AML-193 (cell line): ENCODE measurements around the gene TMCC1.
"Not testable (repeated sequence)": the region's sequence is repeated elsewhere in the genome, so short reads cannot be mapped to it uniquely, and the experiment has no call there.

Source experiments
- DNase-seq, 2 experiments: peaks; one replicate each; lab custom pipeline; 2025; lab: John Stamatoyannopoulos, UW

The TMCC1 gene

DNA sequence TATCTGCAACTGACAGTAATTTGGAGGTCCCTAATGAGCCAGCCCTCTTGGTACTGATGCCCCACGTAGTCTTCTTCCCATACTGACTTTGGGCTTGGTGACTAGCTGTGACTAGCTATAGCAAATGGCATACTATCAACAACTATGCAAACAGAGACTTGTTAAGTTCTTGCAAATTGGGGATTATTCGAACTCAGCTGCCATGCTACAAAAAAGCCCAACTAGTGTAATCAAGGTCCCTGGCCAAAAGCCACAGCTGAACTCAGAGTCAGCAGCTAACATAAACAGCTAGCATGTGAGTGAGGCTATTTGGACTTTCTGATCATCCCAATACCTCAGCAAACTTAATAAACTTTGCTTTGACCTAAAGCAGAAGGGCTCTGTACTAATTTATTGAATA, 165.8 kb downstream of the TMCC1 start:
- no peak for DNase-seq

DNA sequence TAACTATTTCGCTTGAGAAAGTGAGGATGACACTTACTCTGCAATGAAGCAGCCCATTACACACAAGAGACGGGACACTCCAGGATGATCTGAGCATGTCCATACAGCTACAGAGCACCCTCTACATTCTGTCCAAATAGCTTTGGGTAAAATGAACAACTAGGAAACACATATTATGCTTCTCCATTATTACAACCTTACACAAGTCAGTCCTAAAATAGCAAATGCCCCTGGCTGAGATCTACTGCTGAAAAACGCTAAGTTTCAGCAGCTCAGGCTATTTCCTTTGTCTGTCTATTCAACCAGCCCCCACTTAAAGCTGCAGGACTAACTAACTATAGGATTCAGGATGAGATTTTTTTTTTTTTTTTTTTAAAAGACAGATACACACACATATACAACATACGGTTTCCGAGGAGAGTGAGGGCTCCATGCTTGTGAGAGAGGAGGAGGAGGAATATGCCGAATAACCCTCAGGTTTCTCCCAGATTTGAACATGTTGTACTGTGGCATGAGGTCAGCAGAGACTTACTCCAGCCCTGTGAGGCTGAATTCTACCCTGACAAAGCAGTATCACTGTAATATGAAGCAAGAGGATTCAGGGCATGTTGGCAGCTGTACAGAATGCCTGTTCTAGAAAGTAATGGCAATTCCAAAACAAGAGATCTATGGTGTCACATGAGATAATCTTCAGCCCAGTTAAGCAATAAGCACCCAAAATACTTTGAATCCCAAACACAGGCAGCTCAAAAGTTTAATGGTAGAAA, 169.8 kb downstream of the TMCC1 start:
- DNase-seq = no peak

DNA sequence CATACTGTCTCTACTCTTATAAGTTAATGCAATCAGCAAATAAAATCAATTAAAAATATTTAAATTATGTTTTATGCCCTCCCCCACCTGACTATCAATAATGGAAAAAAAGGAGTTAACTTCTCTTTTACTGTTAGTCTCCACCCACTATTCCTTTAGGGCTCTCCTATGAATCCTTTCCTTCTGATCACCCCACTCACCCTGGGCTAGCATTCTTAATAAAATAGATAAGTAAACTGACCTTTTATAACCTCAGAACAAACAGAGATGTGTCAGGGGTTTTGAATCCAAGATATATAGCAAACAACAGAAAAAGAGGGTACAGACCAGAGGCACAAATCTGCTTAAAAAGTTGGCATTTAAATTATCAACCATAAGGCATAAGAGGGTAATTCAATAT, 171.0 kb downstream of the TMCC1 start:
- DNase-seq = no peak

DNA sequence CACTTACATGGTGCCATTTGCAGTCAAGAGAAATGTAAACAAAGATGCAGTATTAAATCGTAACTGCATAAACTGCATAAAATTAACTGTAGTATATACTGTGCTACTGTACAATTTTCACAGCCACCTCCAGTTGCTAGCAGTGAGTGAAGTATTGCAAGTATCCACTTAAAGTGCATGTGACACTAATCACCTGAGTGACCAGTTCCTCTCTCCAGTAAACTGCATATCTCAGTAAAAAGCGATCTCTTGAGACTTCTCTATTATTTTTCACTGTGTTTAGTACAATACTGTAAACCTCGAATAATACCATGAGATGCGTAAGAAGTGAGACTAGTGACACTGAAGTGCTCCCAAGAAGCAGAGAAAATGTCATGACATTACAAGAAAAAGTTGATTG, 175.3 kb downstream of the TMCC1 start:
- DNase-seq = no peak

DNA sequence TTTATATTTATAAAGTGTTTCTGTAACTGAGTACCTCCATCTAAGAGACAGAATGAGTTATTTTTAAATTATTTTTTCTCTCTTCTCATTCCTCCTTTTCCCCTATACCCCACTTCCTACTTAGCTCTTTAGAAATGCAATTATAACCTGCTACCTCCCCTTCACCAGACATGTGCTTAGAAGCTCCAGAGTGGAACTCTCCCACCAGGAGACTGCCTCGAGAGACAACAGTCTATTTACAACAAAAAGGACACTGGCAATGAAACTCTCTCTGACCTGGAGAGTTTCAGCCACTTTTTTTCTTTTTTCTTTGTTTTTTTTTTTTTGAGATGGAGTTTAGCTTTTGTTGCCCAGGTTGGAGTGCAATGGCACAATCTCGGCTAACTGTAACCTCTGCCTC, 177.7 kb downstream of the TMCC1 start:
- no peak for DNase-seq

DNA sequence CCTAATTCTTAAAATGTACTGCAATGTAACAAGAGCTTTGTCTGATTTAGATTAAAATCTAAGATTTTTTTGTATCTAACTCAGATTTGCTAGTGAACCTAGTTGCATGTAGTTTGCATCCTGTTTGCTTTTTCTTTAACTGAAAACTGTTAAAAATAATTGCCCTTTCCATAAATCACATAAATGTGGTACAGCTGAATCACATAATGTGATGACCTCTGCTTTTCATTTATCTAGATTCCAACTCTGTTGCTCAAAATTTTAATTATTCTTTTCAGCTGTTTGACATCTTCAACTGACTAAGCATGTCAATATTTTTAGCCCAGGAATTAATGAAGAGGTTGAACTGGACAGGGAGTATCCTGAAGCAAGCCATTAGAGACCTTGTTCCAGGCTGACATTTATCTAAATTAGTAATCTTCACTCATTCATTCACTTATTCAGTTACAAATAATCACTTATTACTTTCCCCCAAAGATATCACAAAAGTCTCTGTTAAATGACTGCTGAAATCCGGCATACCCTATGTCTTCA, 185.1 kb downstream of the TMCC1 start:
- DNase-seq = no peak

DNA sequence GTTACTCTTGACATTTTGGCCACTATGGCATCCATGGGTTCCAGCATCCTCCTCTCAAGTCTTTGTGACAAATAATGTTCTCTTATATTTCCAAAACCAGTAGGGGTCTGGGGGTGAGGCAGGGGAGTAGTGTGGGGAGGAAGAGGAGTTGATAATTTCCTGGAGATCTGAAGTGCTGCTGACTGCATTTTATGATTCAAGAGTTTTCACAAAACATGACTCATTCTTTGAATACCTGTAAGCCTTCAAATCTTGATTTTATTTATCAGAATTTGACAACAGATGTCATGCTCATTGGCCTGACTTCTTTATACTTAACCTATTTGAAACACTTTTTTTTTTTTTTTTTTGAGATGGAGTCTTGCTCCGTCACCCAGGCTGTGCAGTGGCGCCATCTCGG, 188.2 kb downstream of the TMCC1 start:
- DNase-seq = no peak

DNA sequence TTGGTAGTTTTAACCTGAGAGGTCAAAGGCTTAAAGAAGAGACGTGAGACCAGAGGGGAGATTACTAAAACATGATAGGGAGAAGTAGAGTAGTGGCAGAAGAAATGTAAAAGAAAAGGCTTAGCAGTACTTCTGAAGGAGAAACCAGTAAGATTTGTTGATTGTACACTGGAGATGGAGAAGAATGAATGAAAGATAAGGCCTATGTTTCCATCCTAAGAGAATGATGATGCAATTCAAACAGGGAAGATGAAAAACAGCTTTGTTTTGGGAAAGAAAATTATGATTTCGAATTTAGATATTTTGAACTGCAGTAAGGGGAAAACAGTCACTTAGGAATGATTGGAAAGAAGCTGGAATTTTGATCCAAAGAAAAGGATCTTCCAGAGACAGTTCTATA, 189.6 kb downstream of the TMCC1 start:
- DNase-seq = no peak

DNA sequence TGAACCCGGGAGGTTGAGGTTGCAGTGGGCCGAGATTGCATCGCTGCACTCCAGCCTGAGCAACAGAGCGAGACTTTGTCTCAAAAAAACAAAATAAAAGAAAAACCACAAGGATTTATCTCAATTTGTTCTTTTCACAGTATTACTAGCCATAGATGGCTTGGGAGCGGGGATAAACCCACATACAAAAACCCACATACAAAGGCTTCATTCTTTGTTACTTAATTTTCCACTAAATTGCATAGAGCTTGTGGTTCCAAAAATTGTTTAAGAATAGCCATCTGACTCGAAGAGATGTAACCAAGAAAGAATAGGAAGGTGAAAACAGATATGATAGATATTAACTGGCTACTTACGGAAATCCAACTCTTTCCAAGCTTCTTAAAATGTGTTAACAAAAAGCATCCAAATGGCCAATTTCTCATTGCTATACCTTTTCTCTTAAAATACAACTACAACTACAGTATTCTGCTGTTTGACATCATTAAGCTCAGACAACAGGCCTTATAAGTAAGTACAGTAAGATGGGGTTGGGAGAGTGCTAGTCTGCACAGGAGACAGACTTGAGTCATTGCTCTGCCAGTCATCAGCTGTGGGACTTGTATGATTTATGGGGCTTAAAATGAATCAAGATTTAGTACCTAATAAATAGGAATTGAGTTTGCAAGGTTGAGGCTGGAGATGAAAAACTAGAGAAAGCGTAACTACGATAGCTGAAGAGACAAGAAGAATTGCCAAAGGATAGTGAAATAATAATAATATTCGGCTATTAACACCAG, 190.4 kb downstream of the TMCC1 start:
- no peak for DNase-seq

DNA sequence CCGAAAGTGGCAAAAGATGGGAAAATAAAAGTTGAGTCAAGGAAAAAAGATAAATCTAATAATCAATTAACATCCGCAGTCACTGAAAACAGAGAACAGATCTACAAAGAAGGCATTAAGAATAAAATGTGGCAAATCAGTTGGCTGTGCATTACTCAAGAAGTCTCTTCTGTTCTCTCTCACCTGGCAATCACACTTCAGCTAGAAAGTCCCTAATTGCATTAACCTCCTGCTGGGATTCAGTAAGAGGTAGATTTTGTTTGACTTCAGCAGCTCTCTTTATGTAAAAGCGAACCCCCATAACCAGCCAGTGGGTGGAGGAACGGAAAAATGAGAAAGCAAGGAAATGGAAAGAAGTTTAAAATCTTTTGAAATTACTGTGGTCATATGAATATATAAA, 192.3 kb downstream of the TMCC1 start:
- DNase-seq = no peak

DNA sequence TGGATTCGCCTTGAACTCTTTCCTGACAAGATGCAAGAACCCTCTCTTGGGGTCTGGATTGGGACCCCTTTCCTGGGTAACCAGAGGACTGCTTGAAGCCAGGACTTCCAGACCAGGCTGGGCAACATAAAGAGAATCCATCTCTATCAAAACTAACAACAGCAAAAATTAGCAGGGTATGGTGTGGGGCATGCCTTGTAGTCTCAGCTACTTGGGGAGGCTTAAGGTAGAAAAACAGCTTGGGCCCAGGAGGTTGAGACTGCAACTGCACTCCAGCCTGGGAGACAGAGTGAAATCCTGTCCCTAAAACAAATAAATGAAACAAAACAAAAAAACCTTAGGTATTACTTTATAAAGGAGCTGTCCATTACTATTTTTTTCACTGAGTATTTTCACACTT, 193.9 kb downstream of the TMCC1 start:
- no peak for DNase-seq

DNA sequence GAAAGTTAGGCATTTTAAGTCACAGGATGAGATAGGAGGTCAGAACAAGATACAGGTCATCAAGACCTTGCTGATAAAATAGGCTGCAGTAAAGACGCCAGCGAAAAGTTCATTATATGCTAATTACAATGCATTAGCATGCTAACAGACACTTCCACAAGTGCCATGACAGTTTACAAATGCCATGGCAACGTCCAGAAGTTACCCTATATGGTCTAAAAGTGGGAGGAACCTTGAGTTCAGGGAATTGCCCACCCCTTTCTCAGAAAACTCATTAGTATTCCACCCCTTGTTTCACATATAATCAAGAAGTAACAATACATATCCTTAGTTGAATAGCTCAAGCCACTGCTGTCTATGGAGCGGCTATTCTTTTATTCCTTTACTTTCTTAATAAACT, 194.3 kb downstream of the TMCC1 start:
- DNase-seq = no peak

DNA sequence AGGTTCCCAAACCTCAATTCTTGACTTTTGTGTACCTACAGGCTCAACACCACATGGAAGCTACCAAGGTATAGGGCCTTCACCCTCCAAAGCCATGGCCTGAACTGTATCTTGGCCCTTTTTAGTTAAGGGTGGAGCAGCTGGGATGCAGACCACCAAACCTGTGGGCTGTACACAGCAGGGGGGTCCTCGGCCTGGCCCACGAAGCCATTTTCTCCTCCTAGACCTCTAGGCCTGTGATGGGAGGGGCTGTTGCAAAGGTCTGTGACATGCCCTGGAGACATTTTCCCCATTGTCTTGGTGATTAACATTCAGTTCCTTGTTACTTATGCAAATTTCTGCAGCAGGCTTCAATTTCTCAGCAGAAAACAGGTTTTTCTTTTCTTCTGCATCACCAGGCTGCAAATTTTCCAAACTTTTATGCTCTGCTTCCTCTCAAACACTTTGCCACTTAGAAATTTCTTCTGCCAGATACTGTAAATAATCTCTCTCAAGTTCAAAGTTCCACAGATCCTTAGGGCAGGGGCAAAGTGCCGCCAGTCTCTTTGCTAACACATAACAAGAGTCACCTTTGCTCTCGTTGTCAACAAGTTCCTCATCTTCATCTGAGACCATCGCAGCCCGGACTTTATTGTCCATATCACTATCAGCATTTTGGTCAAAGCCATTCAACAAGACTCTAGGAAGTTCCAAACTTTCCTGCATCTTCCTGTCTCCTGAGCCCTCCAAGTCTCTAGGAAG, 196.1 kb downstream of the TMCC1 start:
- DNase-seq = no peak

DNA sequence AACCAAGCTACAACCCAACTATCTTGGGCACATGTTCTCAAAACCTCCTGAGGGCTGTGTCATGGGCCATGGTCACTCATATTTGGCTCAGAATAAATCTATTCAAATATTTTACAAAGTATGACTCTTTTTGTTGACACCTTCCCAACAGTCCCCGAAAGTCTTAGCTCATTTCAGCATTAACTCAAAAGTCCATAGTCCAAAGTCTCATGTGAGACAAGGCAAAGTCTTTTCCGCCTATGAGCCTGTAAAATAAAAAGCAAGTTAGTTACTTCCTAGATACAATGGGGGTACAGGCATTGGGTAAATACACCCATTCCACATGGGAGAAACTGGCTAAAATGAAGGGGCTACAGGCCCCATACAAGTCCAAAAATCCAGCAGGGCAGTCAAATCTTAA, 197.1 kb downstream of the TMCC1 start:
- not testable (repeated sequence) for DNase-seq

DNA sequence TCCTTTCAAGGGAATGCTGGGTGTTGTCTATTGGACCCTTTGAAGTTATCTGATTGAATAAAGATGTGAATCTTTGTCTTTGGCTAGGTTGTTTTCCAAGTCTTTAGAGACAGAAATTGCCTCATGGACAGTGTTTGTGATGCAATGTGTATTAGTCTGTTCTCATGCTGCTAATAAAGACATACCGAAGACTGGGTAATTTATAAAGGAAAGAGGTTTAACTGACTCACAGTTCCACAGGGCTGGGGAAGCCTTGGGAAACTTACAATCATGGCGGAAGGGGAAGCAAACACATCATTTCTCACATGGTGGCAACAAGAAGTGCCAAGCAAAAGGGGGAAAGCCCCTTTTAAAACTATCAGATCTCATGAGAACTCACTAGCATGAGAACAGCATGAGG, 198.3 kb downstream of the TMCC1 start:
- DNase-seq = no peak

DNA sequence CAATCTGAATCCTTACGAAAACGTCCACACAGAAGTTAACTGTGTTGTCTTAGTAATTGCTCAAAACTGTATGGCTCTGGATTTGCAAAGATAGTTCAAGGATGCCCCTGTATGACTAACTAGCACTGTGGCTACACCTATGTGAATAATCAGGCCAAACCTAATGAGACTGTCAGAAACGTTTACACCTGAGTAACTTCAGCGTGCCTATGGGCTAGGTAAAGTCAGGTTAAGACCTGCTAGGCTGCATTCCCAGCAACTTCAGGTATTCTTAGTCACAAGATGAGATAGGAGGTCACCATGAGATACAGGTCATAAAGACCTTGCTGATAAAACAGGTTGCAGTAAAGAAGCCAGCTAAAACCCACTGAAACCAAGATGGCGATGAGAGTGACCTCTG, 199.3 kb downstream of the TMCC1 start:
- no peak for DNase-seq

DNA sequence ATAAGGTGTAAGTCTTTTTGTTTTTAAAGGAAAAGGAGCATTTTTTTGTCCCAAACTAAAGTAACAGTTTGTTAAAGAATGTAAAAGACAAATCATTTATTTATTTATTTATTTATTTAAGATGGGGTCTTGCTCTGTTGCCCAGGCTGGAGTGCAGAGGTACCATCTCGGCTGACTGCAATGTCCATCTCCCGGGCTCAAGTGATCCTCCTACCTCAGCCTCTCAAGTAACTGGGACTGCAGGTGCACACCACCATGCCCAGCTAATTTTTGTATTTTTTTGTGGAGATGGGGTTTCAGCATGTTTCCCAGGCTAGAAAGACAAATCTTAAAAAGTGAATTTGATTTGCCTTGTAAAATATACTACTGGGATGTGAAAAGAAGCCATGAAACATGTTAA, 200.8 kb downstream of the TMCC1 start:
- DNase-seq = no peak

DNA sequence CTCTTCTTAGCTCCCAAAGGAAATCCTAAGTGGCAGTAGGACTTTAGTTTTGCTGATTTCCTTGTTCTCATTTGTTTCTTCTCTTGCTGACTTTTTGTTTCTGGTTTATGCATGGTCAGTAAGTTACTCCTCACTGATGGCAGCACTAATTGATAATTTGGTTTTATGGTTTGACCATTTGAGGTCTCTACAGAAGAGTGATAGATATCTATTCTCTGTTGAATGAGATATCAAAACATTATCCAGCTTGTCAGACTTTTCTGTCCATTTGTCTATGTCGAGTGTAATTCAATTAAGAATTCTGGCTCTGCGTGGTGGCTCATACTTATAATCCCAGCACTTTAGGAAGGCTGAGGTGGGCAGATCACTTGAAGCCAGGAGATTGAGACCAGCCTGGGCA, 202.5 kb downstream of the TMCC1 start:
- no peak for DNase-seq

DNA sequence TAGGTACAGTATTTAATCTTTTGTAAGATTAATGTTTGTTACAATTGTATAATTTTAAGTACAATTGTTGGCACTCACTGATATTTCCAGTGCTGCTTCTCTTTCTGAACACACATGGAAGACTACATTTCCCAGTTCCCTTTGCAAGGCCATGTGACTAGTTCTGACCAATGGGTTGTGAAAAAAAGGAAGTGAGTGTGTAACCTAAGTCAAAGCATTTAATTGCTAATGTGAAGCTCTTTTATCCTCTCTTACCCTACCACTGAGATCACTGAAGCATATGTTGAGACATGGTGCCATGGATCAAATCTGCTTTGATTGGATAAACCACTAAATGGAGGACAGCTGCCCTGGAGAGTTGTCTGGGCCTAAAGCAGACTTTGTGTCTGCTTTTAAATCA, 203.1 kb downstream of the TMCC1 start:
- DNase-seq = peak; percentile 92 to 97

DNA sequence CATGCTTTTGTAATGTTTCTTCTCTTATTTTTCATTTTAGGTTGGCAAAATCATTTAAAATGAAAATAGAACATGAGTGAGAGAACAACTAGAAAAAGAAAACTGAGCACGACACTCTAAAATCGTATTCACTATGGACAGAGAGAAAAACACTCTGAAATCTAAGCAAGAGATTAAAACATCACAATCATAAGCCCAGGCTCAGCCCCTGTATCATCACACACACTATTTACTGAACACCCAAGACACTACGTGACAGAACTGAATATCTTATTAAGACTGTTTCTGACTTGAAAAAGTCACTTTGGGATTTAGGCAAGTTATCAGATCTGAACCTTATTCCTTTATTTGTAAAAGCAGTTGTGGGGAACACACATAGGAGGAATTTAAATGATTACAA, 204.5 kb downstream of the TMCC1 start:
- DNase-seq = no peak

DNA sequence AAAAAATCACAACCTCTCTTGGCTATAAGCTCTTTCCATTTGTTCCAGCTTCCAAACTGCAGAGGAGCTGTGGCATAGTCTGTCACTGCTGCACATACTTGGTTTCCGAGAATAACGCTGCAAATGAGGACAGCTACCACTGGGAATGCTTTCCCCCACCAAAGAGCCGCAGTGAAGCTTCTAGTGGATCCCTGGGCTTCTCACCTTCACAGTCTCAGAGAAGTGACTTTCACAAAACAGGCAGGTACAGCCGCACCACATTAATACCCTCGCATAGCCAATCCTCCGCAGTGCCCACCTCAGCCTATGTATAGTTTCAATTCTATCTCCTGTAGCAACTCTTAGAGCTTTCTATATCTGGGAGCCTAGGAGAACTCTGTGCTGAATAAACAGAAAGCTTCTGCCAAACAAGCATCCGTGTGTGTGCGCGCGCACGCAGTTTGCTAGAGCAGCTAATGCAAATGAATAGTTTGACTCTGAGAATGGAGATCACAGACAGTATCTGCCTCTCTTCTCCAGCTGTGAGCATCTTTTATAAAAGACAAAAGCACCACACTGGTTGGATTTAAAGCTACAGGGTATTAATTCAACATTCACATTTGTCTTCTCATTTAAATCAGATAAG, 205.1 kb downstream of the TMCC1 start:
- DNase-seq = no peak

DNA sequence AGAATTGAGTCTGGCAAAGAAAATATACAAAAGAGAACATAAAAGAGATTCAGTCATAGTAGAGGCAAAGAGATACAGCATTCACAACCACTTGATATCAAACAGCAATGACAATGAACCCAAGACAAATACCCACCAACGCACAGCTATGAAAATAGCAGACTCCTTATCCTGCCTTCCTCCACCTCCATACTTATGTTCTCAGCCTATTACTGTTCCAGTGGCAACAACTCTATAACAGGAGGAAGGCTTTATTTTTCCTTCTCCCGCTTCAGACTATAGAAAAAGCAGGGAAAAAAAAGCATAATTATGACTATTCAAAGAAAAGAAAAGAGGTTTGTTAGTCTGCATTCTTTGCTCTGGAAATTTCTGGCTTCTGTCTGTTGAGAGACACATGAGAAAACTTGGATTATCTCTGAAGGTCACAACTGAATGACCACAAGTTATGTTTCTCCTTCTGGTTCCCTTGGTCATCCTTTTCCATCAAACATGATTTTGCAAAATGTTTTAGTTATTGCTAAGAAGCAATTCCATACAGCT, 205.9 kb downstream of the TMCC1 start:
- no peak for DNase-seq
